Measurements from ENCODE around the gene ROBO1. TPM values are rescaled to one million over a fixed set of nuclear protein-coding genes. Genes with fewer than 3 reads are reported as not detected.

The ROBO1 gene
- total RNA-seq, 1 experiment from 2014 or later = 32.2 TPM

- ChIA-PET CTCF (no interaction called here), POLR2A (no interaction called here)
- no peak overlapping the region for H3K4me3 Mint-ChIP-seq (ENCODE audit: unreplicated experiment)
- no peaks in the 10 kb centered on the region for H3K9me3 Mint-ChIP-seq (ENCODE audit: unreplicated experiment)
- H3K4me1 Mint-ChIP-seq (ENCODE audit: insufficient read depth, unreplicated experiment) = no peaks in the 10 kb centered on the region
- no peaks in the 10 kb centered on the region for H3K36me3 Mint-ChIP-seq (ENCODE audit: insufficient read depth, unreplicated experiment)
- intact Hi-C loops (cut with micrococcal nuclease) = no loop called here
- H3K27ac Mint-ChIP-seq (ENCODE audit: low read depth, unreplicated experiment) = no peak overlapping the region
- no TSS peak for BruUV-seq (replicated peaks)
- DNase-seq (ENCODE audit: unreplicated experiment) = no peak
- H3K27me3 Mint-ChIP-seq (ENCODE audit: insufficient read depth, unreplicated experiment) = peaks cover 75% of the 10 kb centered on the region
- no peak for TF ChIP-seq CTCF (IDR thresholded peaks at IDR 0.05; ENCODE audit: unreplicated experiment)
Measured at GRCh38 chr3:79424811-79425210, 343.0 kb downstream of the ROBO1 start.

GRCh38 chr3:79423417-79423816, 344.4 kb downstream of the ROBO1 start:
- ChIA-PET POLR2A (interaction anchor here (0.6 kb wide), 1 partner anchor 28 kb away, joined by 3 read pairs; no protein-coding TSS in a partner anchor), CTCF (no interaction called here)
- H3K9me3 Mint-ChIP-seq (ENCODE audit: unreplicated experiment) = no peaks in the 10 kb centered on the region
- intact Hi-C loops (cut with micrococcal nuclease) = no loop called here
- no peak for TF ChIP-seq CTCF (IDR thresholded peaks at IDR 0.05; ENCODE audit: unreplicated experiment)
- no peaks in the 10 kb centered on the region for H3K36me3 Mint-ChIP-seq (ENCODE audit: insufficient read depth, unreplicated experiment)
- H3K27me3 Mint-ChIP-seq (ENCODE audit: insufficient read depth, unreplicated experiment) = peaks cover 75% of the 10 kb centered on the region
- no peak for DNase-seq (ENCODE audit: unreplicated experiment)
- BruUV-seq (replicated peaks) = no TSS peak
- no peak overlapping the region for H3K27ac Mint-ChIP-seq (ENCODE audit: low read depth, unreplicated experiment)
- no peaks in the 10 kb centered on the region for H3K4me1 Mint-ChIP-seq (ENCODE audit: insufficient read depth, unreplicated experiment)
- no peak overlapping the region for H3K4me3 Mint-ChIP-seq (ENCODE audit: unreplicated experiment)

DNA sequence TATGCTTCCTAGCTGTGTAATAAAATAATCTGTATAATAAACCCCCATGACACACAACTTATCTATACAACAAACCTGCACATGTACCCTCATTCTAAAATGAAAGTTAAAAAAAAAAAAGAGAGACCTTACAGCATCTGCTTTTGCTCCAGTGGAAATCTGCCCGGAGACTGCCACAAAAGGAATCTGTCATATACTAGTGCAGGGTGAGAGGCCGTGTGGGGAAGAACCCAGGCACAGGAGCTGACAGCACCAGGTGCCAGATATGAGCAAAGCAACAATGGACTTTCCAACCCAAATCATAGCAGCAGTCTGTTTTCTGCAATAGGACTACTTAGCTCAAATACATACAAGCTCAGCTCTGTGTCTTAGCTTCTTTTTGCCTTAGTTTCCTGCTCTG, 346.5 kb downstream of the ROBO1 start:
- no peak for TF ChIP-seq CTCF (IDR thresholded peaks at IDR 0.05; ENCODE audit: unreplicated experiment)
- intact Hi-C loops (cut with micrococcal nuclease) = no loop called here
- CTCF ChIA-PET = no interaction called here

DNA sequence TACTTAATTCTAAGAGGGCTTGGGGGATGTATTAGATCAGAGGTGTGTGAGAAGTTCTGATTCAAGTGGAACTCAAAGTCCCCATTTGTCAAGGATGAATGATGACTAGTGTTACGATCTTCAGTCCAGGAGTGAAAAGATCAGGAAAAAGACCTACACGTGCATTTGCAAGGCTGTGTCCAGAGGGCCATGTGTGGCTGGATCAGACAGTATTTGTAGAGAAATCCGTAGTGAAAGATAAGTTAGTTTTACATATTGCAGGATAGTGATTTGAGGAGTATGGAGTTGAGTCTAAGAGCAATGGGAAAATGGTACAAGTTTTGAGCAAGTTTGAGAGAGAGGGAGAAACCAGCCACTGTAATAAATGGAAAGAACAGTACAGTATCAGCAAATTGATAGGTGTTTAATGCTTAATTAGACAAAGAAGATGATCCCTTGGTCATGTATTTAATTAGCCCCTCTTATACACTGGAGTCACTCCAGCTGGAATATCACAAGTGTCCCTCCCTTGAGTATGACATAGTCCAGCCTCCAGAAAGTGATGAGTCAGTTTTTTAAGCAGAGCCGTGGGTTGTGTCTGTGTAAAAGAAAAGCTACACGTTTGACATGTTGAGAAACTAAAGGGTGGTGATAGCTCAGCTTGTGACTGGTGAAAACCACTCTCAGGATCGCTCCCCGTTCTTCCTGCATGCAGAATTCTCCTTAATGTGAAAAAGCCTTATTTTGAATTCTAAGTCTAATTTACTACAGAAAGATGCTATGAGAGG, 348.8 kb downstream of the ROBO1 start:
- POLR2A ChIA-PET = no interaction called here
- DNase-seq (ENCODE audit: unreplicated experiment) = no peak
- intact Hi-C loops (cut with micrococcal nuclease) = no loop called here
- Mint-ChIP-seq H3K36me3 (ENCODE audit: insufficient read depth, unreplicated experiment) (no peaks in the 10 kb centered on the region), H3K9me3 (ENCODE audit: unreplicated experiment) (no peaks in the 10 kb centered on the region), H3K27me3 (ENCODE audit: insufficient read depth, unreplicated experiment) (peaks cover 86% of the 10 kb centered on the region), H3K4me1 (ENCODE audit: insufficient read depth, unreplicated experiment) (no peaks in the 10 kb centered on the region), H3K4me3 (ENCODE audit: unreplicated experiment) (no peak overlapping the region), H3K27ac (ENCODE audit: low read depth, unreplicated experiment) (no peak overlapping the region)
- no TSS peak for BruUV-seq (replicated peaks)
- TF ChIP-seq CTCF (IDR thresholded peaks at IDR 0.05; ENCODE audit: unreplicated experiment) = no peak
- CTCF ChIA-PET = no interaction called here

More for the DNA sequence above, 346.5 kb downstream of the ROBO1 start:
- no TSS peak for BruUV-seq (replicated peaks)
- Mint-ChIP-seq H3K27me3 (ENCODE audit: insufficient read depth, unreplicated experiment) (peaks cover 81% of the 10 kb centered on the region), H3K4me1 (ENCODE audit: insufficient read depth, unreplicated experiment) (no peaks in the 10 kb centered on the region), H3K9me3 (ENCODE audit: unreplicated experiment) (no peaks in the 10 kb centered on the region), H3K4me3 (ENCODE audit: unreplicated experiment) (no peak overlapping the region), H3K36me3 (ENCODE audit: insufficient read depth, unreplicated experiment) (no peaks in the 10 kb centered on the region), H3K27ac (ENCODE audit: low read depth, unreplicated experiment) (no peak overlapping the region)
- no peak for DNase-seq (ENCODE audit: unreplicated experiment)
- POLR2A ChIA-PET = interaction anchor here (0.7 kb wide), 1 partner anchor 9 kb away, joined by 3 read pairs; no protein-coding TSS in a partner anchor

All from MCF 10A (cell line).